ENCODE results near the gene GABRB2. TPM values are rescaled to one million over a fixed set of nuclear protein-coding genes. Genes with fewer than 3 reads are reported as not detected.

GABRB2 gene
- total RNA-seq, 3 donors from 2014 or later (not counting 1 experiment from before 2014, with no cell fraction given) = not detected

- no peaks in the 10 kb centered on the region for H3K4me1 ChIP-seq (ENCODE audit: control insufficient read depth, insufficient read depth, low read length)
- Mint-ChIP-seq H3K27me3 (ENCODE audit: low read depth in 2 of 2) (no peaks in the 10 kb centered on the region), H3K4me3 (no peak overlapping the region), H3K27ac (no peak overlapping the region), H3K4me1 (no peaks in the 10 kb centered on the region), H3K36me3 (no peaks in the 10 kb centered on the region), H3K9me3 (peaks cover 0 to 9% of the 10 kb centered on the region in 2 donors)
- no peaks in the 10 kb centered on the region for H3K27me3 ChIP-seq (ENCODE audit: control insufficient read depth, insufficient read depth, low read length)
- no peaks in the 10 kb centered on the region for H3K9me3 ChIP-seq (ENCODE audit: control insufficient read depth, insufficient read depth, low read length)
- no peak overlapping the region for H3K27ac ChIP-seq (ENCODE audit: low read length)
- intact Hi-C loops (cut with micrococcal nuclease) = no loop called here
- WGBS (ENCODE audit: insufficient coverage) = 68% methylated on average over 3 of the region's 3 CpGs
- H3K36me3 ChIP-seq (ENCODE audit: control insufficient read depth, insufficient read depth, low read length) = no peaks in the 10 kb centered on the region
- no peak for DNase-seq
- no peak for ATAC-seq
- TF ChIP-seq CTCF (IDR thresholded peaks at IDR 0.05) = no peak
- no peak overlapping the region for H3K4me3 ChIP-seq (ENCODE audit: low read length)
Observed at GRCh38 chr5:161481922-161482321, 64.6 kb downstream of the GABRB2 start.

- 79% methylated on average over 4 of the region's 4 CpGs for WGBS (ENCODE audit: insufficient coverage)
Observed at GRCh38 chr5:161471211-161471950, 75.1 kb downstream of the GABRB2 start.

GRCh38 chr5:161467703-161468102, 78.8 kb downstream of the GABRB2 start:
- H3K9me3 ChIP-seq (ENCODE audit: control insufficient read depth, insufficient read depth, low read length) = no peaks in the 10 kb centered on the region
- no peaks in the 10 kb centered on the region for H3K27me3 Mint-ChIP-seq (ENCODE audit: low read depth in 2 of 2)
- H3K27me3 ChIP-seq (ENCODE audit: control insufficient read depth, insufficient read depth, low read length) = no peaks in the 10 kb centered on the region
- no peak overlapping the region for H3K4me3 Mint-ChIP-seq
- WGBS (ENCODE audit: insufficient coverage) = 83% methylated on average over 1 of the region's 1 CpG
- H3K9me3 Mint-ChIP-seq = peaks cover 6 to 13% of the 10 kb centered on the region in 2 donors
- H3K4me1 Mint-ChIP-seq = no peaks in the 10 kb centered on the region
- ATAC-seq (no peak), DNase-seq (no peak)
- no peaks in the 10 kb centered on the region for H3K4me1 ChIP-seq (ENCODE audit: control insufficient read depth, insufficient read depth, low read length)
- no peak overlapping the region for H3K27ac Mint-ChIP-seq
- H3K27ac ChIP-seq (ENCODE audit: low read length) = no peak overlapping the region
- intact Hi-C loops (cut with micrococcal nuclease) = no loop called here
- H3K36me3 ChIP-seq (ENCODE audit: control insufficient read depth, insufficient read depth, low read length) = no peaks in the 10 kb centered on the region
- H3K36me3 Mint-ChIP-seq = no peaks in the 10 kb centered on the region
- TF ChIP-seq CTCF (IDR thresholded peaks at IDR 0.05) = no peak
- H3K4me3 ChIP-seq (ENCODE audit: low read length) = no peak overlapping the region

More at GRCh38 chr5:161471211-161471950, 75.1 kb downstream of the GABRB2 start:
- Histone ChIP-seq H3K9me3 (ENCODE audit: control insufficient read depth, insufficient read depth, low read length) (no peaks in the 10 kb centered on the region), H3K36me3 (ENCODE audit: control insufficient read depth, insufficient read depth, low read length) (no peaks in the 10 kb centered on the region), H3K27ac (ENCODE audit: low read length) (no peak overlapping the region), H3K4me3 (ENCODE audit: low read length) (no peak overlapping the region), H3K27me3 (ENCODE audit: control insufficient read depth, insufficient read depth, low read length) (no peaks in the 10 kb centered on the region), H3K4me1 (ENCODE audit: control insufficient read depth, insufficient read depth, low read length) (no peaks in the 10 kb centered on the region)
- Mint-ChIP-seq H3K4me3 (no peak overlapping the region), H3K27ac (no peak overlapping the region), H3K9me3 (peaks cover 11 to 20% of the 10 kb centered on the region in 2 donors), H3K27me3 (ENCODE audit: low read depth in 2 of 2) (no peaks in the 10 kb centered on the region), H3K4me1 (no peaks in the 10 kb centered on the region), H3K36me3 (peaks cover 7% of the 10 kb centered on the region)
- no peak for DNase-seq
- intact Hi-C loops (cut with micrococcal nuclease) = no loop called here
- no peak for TF ChIP-seq CTCF (IDR thresholded peaks at IDR 0.05)
- ATAC-seq = no peak

- Mint-ChIP-seq H3K4me1 (no peaks in the 10 kb centered on the region), H3K27me3 (ENCODE audit: low read depth in 2 of 2) (no peaks in the 10 kb centered on the region), H3K36me3 (no peaks in the 10 kb centered on the region), H3K9me3 (peaks cover 0 to 3% of the 10 kb centered on the region in 2 donors), H3K27ac (no peak overlapping the region), H3K4me3 (no peak overlapping the region)
- Histone ChIP-seq H3K27me3 (ENCODE audit: control insufficient read depth, insufficient read depth, low read length) (no peaks in the 10 kb centered on the region), H3K4me3 (ENCODE audit: low read length) (no peak overlapping the region), H3K27ac (ENCODE audit: low read length) (no peak overlapping the region), H3K36me3 (ENCODE audit: control insufficient read depth, insufficient read depth, low read length) (no peaks in the 10 kb centered on the region), H3K4me1 (ENCODE audit: control insufficient read depth, insufficient read depth, low read length) (no peaks in the 10 kb centered on the region), H3K9me3 (ENCODE audit: control insufficient read depth, insufficient read depth, low read length) (no peaks in the 10 kb centered on the region)
- WGBS (ENCODE audit: insufficient coverage) = 80% methylated on average over 1 of the region's 1 CpG
- intact Hi-C loops (cut with micrococcal nuclease) = no loop called here
- DNase-seq = no peak
- ATAC-seq = no peak
- no peak for TF ChIP-seq CTCF (IDR thresholded peaks at IDR 0.05)
Observed at GRCh38 chr5:161460741-161461140, 85.8 kb downstream of the GABRB2 start.
